Caco-2 (cell line): ENCODE data around the gene ZFYVE9. TPM values are rescaled to one million over a fixed set of nuclear protein-coding genes. Genes with fewer than 3 reads are reported as not detected.
A peak's percentile ranks its signal among the peaks of the same experiment; 100 is the strongest.

ENCODE experiments used
- BruUV-seq: library from RNA; stranded (reverse); fragments of 400-500 nt; replicated peaks from 2 replicates; lab custom pipeline; 2021; lab: Mats Ljungman, UMichigan
- CTCF ChIA-PET: fragments of 300-600 bp; sonication (Branson Sonifier 250); formaldehyde crosslinking; loops from one replicate; lab custom pipeline; 2022; ENCODE audit warnings: antibody characterized with exemption; lab: Charles Lee
- POLR2A ChIA-PET: fragments of 300-600 bp; sonication (Branson Sonifier 250); formaldehyde crosslinking; loops from one replicate; lab custom pipeline; 2022; ENCODE audit warnings: antibody characterized with exemption; lab: Charles Lee
- DNase-seq, 2 experiments: peaks; one replicate each; pipeline versions ENCODE4 v3.0.0 to v3.0.0-alpha.2; 2020 to 2022
- H3K27me3 ChIP-seq: replicated peaks from 2 replicates; pipeline ENCODE4 v1.6.0; 2011; ENCODE audit warnings: low read length; ENCODE audit not compliant: control insufficient read depth, insufficient read depth
- H3K36me3 ChIP-seq: 2 replicates; pipeline ENCODE4 v1.5.1; 2011; ENCODE audit warnings: low read length; ENCODE audit not compliant: control insufficient read depth, insufficient read depth
- H3K4me1 ChIP-seq: fragments of 250-450 bp; sonication (Bioruptor Pico); 2 replicates; pipeline ENCODE4 v1.5.1; 2020; ENCODE audit warnings: mild to moderate bottlenecking
- H3K4me3 ChIP-seq: 2 replicates; pipeline ENCODE4 v1.5.1; 2011; ENCODE audit warnings: low read depth, mild to moderate bottlenecking, control low read depth, low read length
- H3K9me3 ChIP-seq: fragments of 250-450 bp; sonication (Bioruptor Pico); 2 replicates; pipeline ENCODE4 v1.5.1; 2020; ENCODE audit warnings: mild to moderate bottlenecking, moderate library complexity
- H3K27ac Mint-ChIP-seq: one replicate; pipeline ENCODE4 v1.8.0; 2022; ENCODE audit warnings: mixed read lengths; ENCODE audit not compliant: unreplicated experiment
- H3K27me3 Mint-ChIP-seq: one replicate; pipeline ENCODE4 v1.8.0; 2022; ENCODE audit warnings: mixed read lengths; ENCODE audit not compliant: insufficient read depth, unreplicated experiment
- H3K36me3 Mint-ChIP-seq: one replicate; pipeline ENCODE4 v1.8.0; 2022; ENCODE audit warnings: mild to moderate bottlenecking, mixed read lengths; ENCODE audit not compliant: insufficient read depth, unreplicated experiment
- H3K4me1 Mint-ChIP-seq: one replicate; pipeline ENCODE4 v1.8.0; 2022; ENCODE audit warnings: low read depth, mixed read lengths; ENCODE audit not compliant: unreplicated experiment
- H3K4me3 Mint-ChIP-seq: one replicate; pipeline ENCODE4 v1.8.0; 2022; ENCODE audit warnings: mild to moderate bottlenecking, moderate library complexity, mixed read lengths; ENCODE audit not compliant: unreplicated experiment
- H3K9me3 Mint-ChIP-seq: one replicate; pipeline ENCODE4 v1.8.0; 2022; ENCODE audit warnings: mixed read lengths; ENCODE audit not compliant: unreplicated experiment
- CTCF ChIP-seq, 2 experiments: fragments of 200-600 bp in 1 of 2; IDR thresholded peaks; 1 replicate in 1 of 2; 2 replicates in 1 of 2; pipeline versions ENCODE4 v1.5.1 to v1.8.0; 2011 to 2022; ENCODE audit warnings: antibody characterized with exemption in 1 of 2, control low read depth in 1 of 2, inconsistent platforms in 1 of 2, low read depth in 1 of 2, low read length in 1 of 2, mild to moderate bottlenecking in 1 of 2, moderate library complexity in 1 of 2; ENCODE audit not compliant: insufficient read depth in 1 of 2, severe bottlenecking in 1 of 2, unreplicated experiment in 1 of 2
- intact Hi-C: fragments of 100-400 bp; cut with micrococcal nuclease; formaldehyde crosslinking; loops from one replicate; pipeline ENCODE4 v1.10.0; 2022; ENCODE audit not compliant: unreplicated experiment
- total RNA-seq: library from RNA; stranded (reverse); gene quantifications from 2 replicates; pipeline ENCODE4 v1.2.3, GENCODE V29; 2022

ZFYVE9 gene
- total RNA-seq, 1 experiment from 2014 or later: 18.4 TPM

DNA sequence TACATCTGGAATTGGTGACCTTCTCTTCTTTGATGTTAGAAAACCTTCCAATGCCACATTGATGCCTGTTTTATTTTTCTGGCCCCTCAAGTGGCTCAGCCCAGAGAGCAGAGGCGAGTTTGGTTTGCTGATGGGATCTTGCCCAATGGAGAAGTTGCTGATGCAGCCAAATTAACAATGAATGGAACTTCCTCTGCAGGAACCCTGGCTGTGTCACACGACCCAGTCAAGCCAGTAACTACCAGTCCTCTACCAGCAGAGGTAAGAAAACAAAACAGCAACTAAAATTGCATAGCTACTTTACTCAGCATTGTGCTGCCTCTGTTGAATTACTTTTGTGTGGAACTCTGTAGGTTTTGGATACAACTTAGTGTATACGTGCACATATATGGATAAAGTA is 126.5 kb downstream of the ZFYVE9 start:
- DNase-seq: no peak
- Histone ChIP-seq H3K27me3 (no peaks in the 10 kb centered on the region), H3K4me3 (no peak overlapping the region), H3K9me3 (no peaks in the 10 kb centered on the region), H3K4me1 (no peaks in the 10 kb centered on the region), H3K36me3 (no peaks in the 10 kb centered on the region)
- Mint-ChIP-seq H3K9me3 (no peaks in the 10 kb centered on the region), H3K36me3 (peaks cover 13% of the 10 kb centered on the region), H3K27me3 (no peaks in the 10 kb centered on the region), H3K4me1 (peaks cover 6% of the 10 kb centered on the region), H3K4me3 (no peak overlapping the region), H3K27ac (no peak overlapping the region)
- no peak for TF ChIP-seq CTCF (IDR thresholded peaks at IDR 0.05; ENCODE audit: insufficient read depth in 1 of 2, low read depth in 1 of 2, low read length in 1 of 2, severe bottlenecking in 1 of 2, unreplicated experiment in 1 of 2)
- ChIA-PET CTCF (no interaction called here), POLR2A (no interaction called here)
- intact Hi-C loops: no loop called here
- BruUV-seq: no TSS peak

DNA sequence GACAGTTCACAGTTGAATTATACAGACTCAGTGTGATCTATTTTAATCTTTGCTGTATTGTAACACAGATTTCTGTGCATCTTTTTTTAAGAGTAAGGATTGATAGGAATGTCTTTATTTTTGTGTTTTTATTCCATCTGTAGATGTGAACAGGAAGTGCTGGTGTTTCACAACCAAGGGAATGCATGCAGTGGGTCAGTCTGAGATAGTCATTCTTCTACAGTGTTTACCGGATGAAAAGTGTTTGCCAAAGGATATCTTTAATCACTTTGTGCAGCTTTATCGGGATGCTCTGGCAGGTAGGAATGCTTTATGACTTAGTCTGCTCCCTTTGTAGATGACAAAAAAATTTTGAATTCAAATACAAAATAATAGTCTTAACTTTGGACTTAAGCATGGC is 139.6 kb downstream of the ZFYVE9 start:
- Mint-ChIP-seq H3K9me3 (no peaks in the 10 kb centered on the region), H3K4me3 (peak overlapping the region; percentile 21), H3K27ac (peak overlapping the region; percentile 59), H3K27me3 (no peaks in the 10 kb centered on the region), H3K4me1 (peaks cover 18% of the 10 kb centered on the region), H3K36me3 (peaks cover 6% of the 10 kb centered on the region)
- Histone ChIP-seq H3K27me3 (no peaks in the 10 kb centered on the region), H3K36me3 (no peaks in the 10 kb centered on the region; the same call in 1 of the 2 replicates), H3K4me3 (no peak overlapping the region), H3K4me1 (peaks cover 32% of the 10 kb centered on the region), H3K9me3 (no peaks in the 10 kb centered on the region)
- no TSS peak for BruUV-seq
- intact Hi-C loops: loop anchor here (5.0 kb wide), 1 partner anchor 139 kb away; the partner anchor contains the start of gene ZFYVE9
- POLR2A ChIA-PET: interaction anchor here (0.6 kb wide), 1 partner anchor 10 kb away, joined by 3 read pairs; no protein-coding TSS in a partner anchor
- CTCF ChIA-PET: no interaction called here
- no peak for TF ChIP-seq CTCF (IDR thresholded peaks at IDR 0.05; ENCODE audit: insufficient read depth in 1 of 2, low read depth in 1 of 2, low read length in 1 of 2, severe bottlenecking in 1 of 2, unreplicated experiment in 1 of 2)
- DNase-seq: peak; percentile 50 to 67

DNA sequence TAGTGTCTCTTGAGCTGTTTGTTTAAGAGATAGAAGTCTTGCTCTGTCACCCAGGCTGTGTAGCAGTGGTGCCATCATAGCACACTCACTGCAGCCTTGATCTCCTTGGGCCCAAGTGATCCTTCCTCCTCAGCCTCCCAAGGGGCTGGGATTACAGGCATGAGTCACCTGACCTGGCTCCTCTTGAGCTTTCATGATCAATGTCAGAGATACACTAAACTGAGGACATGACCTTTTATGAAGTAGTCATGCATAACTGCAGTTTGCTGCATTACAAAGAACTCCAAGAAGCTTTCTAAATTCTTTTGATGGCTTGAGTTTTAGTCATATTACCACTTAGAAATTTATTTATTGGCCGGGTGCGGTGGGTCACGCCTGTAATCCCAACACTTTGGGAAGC is 146.4 kb downstream of the ZFYVE9 start:
- ChIA-PET POLR2A (no interaction called here), CTCF (no interaction called here)
- Mint-ChIP-seq H3K27me3 (no peaks in the 10 kb centered on the region), H3K4me3 (no peak overlapping the region), H3K36me3 (no peaks in the 10 kb centered on the region), H3K4me1 (peaks cover 3% of the 10 kb centered on the region), H3K27ac (no peak overlapping the region), H3K9me3 (no peaks in the 10 kb centered on the region)
- Histone ChIP-seq H3K4me1 (peaks cover 4% of the 10 kb centered on the region), H3K27me3 (no peaks in the 10 kb centered on the region), H3K4me3 (no peak overlapping the region), H3K36me3 (no peaks in the 10 kb centered on the region), H3K9me3 (no peaks in the 10 kb centered on the region)
- DNase-seq: no peak
- intact Hi-C loops: no loop called here
- no peak for TF ChIP-seq CTCF (IDR thresholded peaks at IDR 0.05; ENCODE audit: insufficient read depth in 1 of 2, low read depth in 1 of 2, low read length in 1 of 2, severe bottlenecking in 1 of 2, unreplicated experiment in 1 of 2)
- BruUV-seq: no TSS peak
